Measurements from ENCODE around the gene COL27A1. TPM values are rescaled to one million over a fixed set of nuclear protein-coding genes. Genes with fewer than 3 reads are reported as not detected.

Gene COL27A1
- total RNA-seq, 2 experiments from 2014 or later = 0.15 to 0.30 TPM

- Mint-ChIP-seq H3K9me3 (ENCODE audit: low read depth) (peaks cover 3% of the 10 kb centered on the region), H3K36me3 (no peaks in the 10 kb centered on the region), H3K4me1 (no peaks in the 10 kb centered on the region), H3K27ac (no peak overlapping the region), H3K4me3 (no peak overlapping the region), H3K27me3 (peaks cover 4% of the 10 kb centered on the region)
- DNase-seq (no peak), ATAC-seq (no peak)
- CTCF ChIA-PET = no interaction called here
These were observed 37.2 kb downstream of the COL27A1 start for GRCh38 chr9:114192539-114192938.

GRCh38 chr9:114193090-114193489 lies 37.8 kb downstream of the COL27A1 start:
- CTCF ChIA-PET = no interaction called here
- no peaks in the 10 kb centered on the region for H3K36me3 Mint-ChIP-seq
- H3K27me3 Mint-ChIP-seq = peaks cover 4% of the 10 kb centered on the region
- no peak overlapping the region for H3K4me3 Mint-ChIP-seq
- H3K27ac Mint-ChIP-seq = no peak overlapping the region
- DNase-seq = no peak
- ATAC-seq = no peak
- no peaks in the 10 kb centered on the region for H3K4me1 Mint-ChIP-seq
- peaks cover 3% of the 10 kb centered on the region for H3K9me3 Mint-ChIP-seq (ENCODE audit: low read depth)

GRCh38 chr9:114196117-114196516 lies 40.8 kb downstream of the COL27A1 start:
- Mint-ChIP-seq H3K4me1 (no peaks in the 10 kb centered on the region), H3K27ac (no peak overlapping the region), H3K4me3 (no peak overlapping the region), H3K27me3 (peaks cover 2% of the 10 kb centered on the region), H3K9me3 (ENCODE audit: low read depth) (no peaks in the 10 kb centered on the region), H3K36me3 (no peaks in the 10 kb centered on the region)
- ATAC-seq = no peak
- no peak for DNase-seq
- CTCF ChIA-PET = no interaction called here

GRCh38 chr9:114196979-114197622 lies 41.8 kb downstream of the COL27A1 start:
- CTCF ChIA-PET = no interaction called here
- Mint-ChIP-seq H3K27ac (no peak overlapping the region), H3K4me3 (no peak overlapping the region), H3K9me3 (ENCODE audit: low read depth) (no peaks in the 10 kb centered on the region), H3K36me3 (no peaks in the 10 kb centered on the region), H3K27me3 (peaks cover 2% of the 10 kb centered on the region), H3K4me1 (no peaks in the 10 kb centered on the region)
- ATAC-seq (no peak), DNase-seq (no peak)

- CTCF ChIA-PET = interaction anchor here (0.7 kb wide), 1 partner anchor 112 kb away, joined by 3 read pairs; no protein-coding TSS in a partner anchor
- no peak overlapping the region for H3K4me3 Mint-ChIP-seq
- H3K9me3 Mint-ChIP-seq (ENCODE audit: low read depth) = no peaks in the 10 kb centered on the region
- no peaks in the 10 kb centered on the region for H3K4me1 Mint-ChIP-seq
- no peak for DNase-seq
- no peak for ATAC-seq
- H3K27ac Mint-ChIP-seq = no peak overlapping the region
- no peaks in the 10 kb centered on the region for H3K36me3 Mint-ChIP-seq
- H3K27me3 Mint-ChIP-seq = no peaks in the 10 kb centered on the region
These were observed 43.1 kb downstream of the COL27A1 start for GRCh38 chr9:114198249-114199040.

GRCh38 chr9:114200721-114201300 lies 45.5 kb downstream of the COL27A1 start:
- DNase-seq = no peak
- no peaks in the 10 kb centered on the region for H3K9me3 Mint-ChIP-seq (ENCODE audit: low read depth)
- H3K4me3 Mint-ChIP-seq = no peak overlapping the region
- no peaks in the 10 kb centered on the region for H3K27me3 Mint-ChIP-seq
- H3K27ac Mint-ChIP-seq = no peak overlapping the region
- no peaks in the 10 kb centered on the region for H3K4me1 Mint-ChIP-seq
- H3K36me3 Mint-ChIP-seq = no peaks in the 10 kb centered on the region
- ATAC-seq = no peak
- CTCF ChIA-PET = interaction anchor here (1.4 kb wide), 1 partner anchor 93 kb away, joined by 5 read pairs; no protein-coding TSS in a partner anchor

GRCh38 chr9:114202396-114202795 lies 47.1 kb downstream of the COL27A1 start:
- CTCF ChIA-PET = no interaction called here
- Mint-ChIP-seq H3K27me3 (no peaks in the 10 kb centered on the region), H3K4me3 (no peak overlapping the region), H3K4me1 (no peaks in the 10 kb centered on the region), H3K27ac (no peak overlapping the region), H3K36me3 (no peaks in the 10 kb centered on the region), H3K9me3 (ENCODE audit: low read depth) (no peaks in the 10 kb centered on the region)
- no peak for ATAC-seq
- DNase-seq = no peak

- Mint-ChIP-seq H3K4me3 (no peak overlapping the region), H3K27ac (no peak overlapping the region), H3K4me1 (no peaks in the 10 kb centered on the region), H3K27me3 (no peaks in the 10 kb centered on the region), H3K36me3 (no peaks in the 10 kb centered on the region), H3K9me3 (ENCODE audit: low read depth) (no peaks in the 10 kb centered on the region)
- no peak for DNase-seq
- CTCF ChIA-PET = no interaction called here
- no peak for ATAC-seq
These were observed 47.5 kb downstream of the COL27A1 start for GRCh38 chr9:114202849-114203248.

GRCh38 chr9:114203410-114204140 lies 48.2 kb downstream of the COL27A1 start:
- Mint-ChIP-seq H3K4me1 (no peaks in the 10 kb centered on the region), H3K9me3 (ENCODE audit: low read depth) (no peaks in the 10 kb centered on the region), H3K27me3 (no peaks in the 10 kb centered on the region), H3K27ac (no peak overlapping the region), H3K4me3 (no peak overlapping the region), H3K36me3 (no peaks in the 10 kb centered on the region)
- CTCF ChIA-PET = no interaction called here
- ATAC-seq = no peak
- DNase-seq = no peak

- Mint-ChIP-seq H3K4me3 (no peak overlapping the region), H3K27me3 (no peaks in the 10 kb centered on the region), H3K27ac (no peak overlapping the region), H3K9me3 (ENCODE audit: low read depth) (no peaks in the 10 kb centered on the region), H3K4me1 (no peaks in the 10 kb centered on the region), H3K36me3 (no peaks in the 10 kb centered on the region)
- no peak for DNase-seq
- CTCF ChIA-PET = no interaction called here
- ATAC-seq = no peak
These were observed 48.9 kb downstream of the COL27A1 start for GRCh38 chr9:114204265-114204664.

GRCh38 chr9:114205171-114206015 lies 50.1 kb downstream of the COL27A1 start:
- CTCF ChIA-PET = interaction anchor here (0.6 kb wide), 1 partner anchor 56 kb away, joined by 3 read pairs; no protein-coding TSS in a partner anchor
- H3K4me3 Mint-ChIP-seq = no peak overlapping the region
- no peak for ATAC-seq
- H3K9me3 Mint-ChIP-seq (ENCODE audit: low read depth) = no peaks in the 10 kb centered on the region
- no peaks in the 10 kb centered on the region for H3K4me1 Mint-ChIP-seq
- no peaks in the 10 kb centered on the region for H3K27me3 Mint-ChIP-seq
- DNase-seq = no peak
- H3K36me3 Mint-ChIP-seq = no peaks in the 10 kb centered on the region
- no peak overlapping the region for H3K27ac Mint-ChIP-seq

- Mint-ChIP-seq H3K27me3 (no peaks in the 10 kb centered on the region), H3K4me3 (no peak overlapping the region), H3K4me1 (no peaks in the 10 kb centered on the region), H3K27ac (no peak overlapping the region), H3K36me3 (no peaks in the 10 kb centered on the region), H3K9me3 (ENCODE audit: low read depth) (no peaks in the 10 kb centered on the region)
- no peak for ATAC-seq
- DNase-seq = no peak
- CTCF ChIA-PET = no interaction called here
These were observed 51.0 kb downstream of the COL27A1 start for GRCh38 chr9:114206221-114206789.

All from activated CD8-positive, alpha-beta memory T cell treated with anti-CD3 and anti-CD28 coated beads, Interleukin-2, amount 10 ng/mL, durations not matched to agents 7 days and 5 days (primary cell).